Psoas muscle (tissue), 8 donors: ENCODE data around the gene TRIM29. TPM values are rescaled to one million over a fixed set of nuclear protein-coding genes. Genes with fewer than 3 reads are reported as not detected.
A peak's percentile ranks its signal among the peaks of the same experiment; 100 is the strongest.

ENCODE experiments used
- ATAC-seq, 4 donors: fragments of 200-7000 bp; cut with Tn5 transposase; one replicate each; pipeline ENCODE4 v1.9.1; 2020; ENCODE audit warnings: moderate library complexity in 3 of 4, mild to moderate bottlenecking in 2 of 4
- DNase-seq, 2 donors: peaks; one replicate each; pipeline ENCODE4 v3.0.0-alpha.2; 2020
- H3K27ac ChIP-seq: fragments of 200-600 bp; one replicate; pipeline ENCODE4 v1.8.0; 2022
- H3K27me3 ChIP-seq, 3 donors: fragments of 200-600 bp in 1 of 3; one replicate each; pipeline versions ENCODE4 v1.6.1 to v1.8.0; 2013 to 2022; ENCODE audit warnings: low read length in 2 of 3, mild to moderate bottlenecking in 2 of 3, moderate library complexity in 1 of 3; ENCODE audit not compliant: insufficient read depth in 3 of 3
- H3K36me3 ChIP-seq, 2 donors: fragments of 200-600 bp in 1 of 2; one replicate each; pipeline versions ENCODE4 v1.6.1 to v1.8.0; 2013 to 2022; ENCODE audit warnings: low read depth in 1 of 2, mild to moderate bottlenecking in 1 of 2, moderate library complexity in 1 of 2; ENCODE audit not compliant: insufficient read depth in 1 of 2
- H3K4me1 ChIP-seq: fragments of 200-600 bp; one replicate; pipeline ENCODE4 v1.8.0; 2022
- H3K4me3 ChIP-seq: fragments of 200-600 bp; one replicate; pipeline ENCODE4 v1.8.0; 2022; ENCODE audit warnings: mild to moderate bottlenecking
- H3K9me3 ChIP-seq: fragments of 200-600 bp; one replicate; pipeline ENCODE4 v1.8.0; 2022
- CTCF ChIP-seq: fragments of 200-600 bp; IDR thresholded peaks from one replicate; pipeline ENCODE4 v1.8.0; 2022; ENCODE audit warnings: antibody characterized with exemption
- WGBS, 3 donors: extraction: QIAGEN DNeasy Blood & Tissue Kit; methylation state at CpG; one replicate each; pipeline versions ENCODE4 v1.1.6 to v1.1.7; 2013; 5-methylcytosine and 5-hydroxymethylcytosine counted together
- intact Hi-C, 2 donors: fragments of 100-400 bp; cut with DNase I; formaldehyde crosslinking; loops; one replicate each; pipeline versions ENCODE4 v1.11.0 to v1.14.2; 2022
- polyA plus RNA-seq, 3 donors: library from polyadenylated mRNA; stranded (reverse); fragments of 200-250 nt; gene quantifications; one replicate each; pipeline ENCODE4 v1.2.3, GENCODE V29; 2013
- total RNA-seq, 4 donors: library from RNA; stranded (reverse); fragmentation: NEBNext Ultra II Directional in 2 of 4; extraction: Animal tissue kit (Norgen Biotek cat#: 25700) in 2 of 4; gene quantifications; one replicate each; pipeline versions ENCODE4 v1.2.1 to v1.2.4, GENCODE V29; 2021 to 2023
- donor health status: healthy with polysubstance abuse.
- donor health status: DM: no; HTN: no; CAD: no; lungs with moderate emphysema.
- donor health status: Bipolar disorder and iron deficiency.
- donor health status: healthy.
- donor health status: DM: yes; HTN: yes; CAD: no.
- donor health status: DM: no; HTN: no; CAD: no.
- donor health status: DM: no; HTN: no; CAD: no.
- donor health status: DM: yes; HTN: yes; CAD: no.

Gene TRIM29
- total and polyA plus RNA-seq, 7 donors: 0.09 to 0.91 (median 0.37) TPM; not detected in 2

GRCh38 chr11:120172054-120172911 lies 34.4 kb upstream of the TRIM29 start:
- Histone ChIP-seq H3K36me3 (no peaks in the 10 kb centered on the region), H3K4me3 (no peak overlapping the region), H3K27ac (no peak overlapping the region), H3K27me3 (peaks cover 0 to 55% (median 9%) of the 10 kb centered on the region in 3 donors), H3K9me3 (no peaks in the 10 kb centered on the region), H3K4me1 (no peaks in the 10 kb centered on the region)
- TF ChIP-seq CTCF: peak; percentile 79
- DNase-seq (peak; percentile 66 to 82), ATAC-seq (peak; percentile 70 to 80 (median 78))
- intact Hi-C loops: loop anchor here (1.0 to 5.0 kb wide), 3 partner anchors 57 to 130 kb away; no protein-coding TSS in a partner anchor
- WGBS, 3 donors: 36 to 38% (median 38%) methylated on average over 24 of the region's 24 CpGs

- intact Hi-C loops: loop anchor here (1.0 to 5.0 kb wide), 2 partner anchors 130 to 132 kb away; no protein-coding TSS in a partner anchor
- H3K27me3 ChIP-seq: peaks cover 0 to 68% (median 17%) of the 10 kb centered on the region in 3 donors
Measured at GRCh38 chr11:120170741-120171261, 32.9 kb upstream of the TRIM29 start.

GRCh38 chr11:120169981-120170698 lies 32.2 kb upstream of the TRIM29 start:
- Histone ChIP-seq H3K4me3 (no peak overlapping the region), H3K4me1 (no peaks in the 10 kb centered on the region), H3K36me3 (no peaks in the 10 kb centered on the region), H3K27me3 (peaks cover 0 to 73% (median 17%) of the 10 kb centered on the region in 3 donors), H3K27ac (no peak overlapping the region), H3K9me3 (no peaks in the 10 kb centered on the region)
- ATAC-seq (no peak), DNase-seq (no peak)
- WGBS, 3 donors: 51 to 61% (median 57%) methylated on average over 24 to 27 of the region's 27 CpGs
- TF ChIP-seq CTCF: no peak
- intact Hi-C loops: loop anchor here in 1 of 2 donors (5.0 kb wide), 1 partner anchor 132 kb away; no protein-coding TSS in a partner anchor

More at GRCh38 chr11:120170741-120171261, 32.9 kb upstream of the TRIM29 start:
- no peaks in the 10 kb centered on the region for H3K4me1 ChIP-seq
- DNase-seq: no peak
- no peaks in the 10 kb centered on the region for H3K36me3 ChIP-seq
- no peak for TF ChIP-seq CTCF
- no peak for ATAC-seq
- H3K4me3 ChIP-seq: no peak overlapping the region
- 78 to 87% (median 80%) methylated on average over 12 of the region's 12 CpGs for WGBS, 3 donors
- no peaks in the 10 kb centered on the region for H3K9me3 ChIP-seq
- H3K27ac ChIP-seq: no peak overlapping the region

GRCh38 chr11:120168960-120169681 lies 31.2 kb upstream of the TRIM29 start:
- peak; percentile 77 for TF ChIP-seq CTCF
- no peaks in the 10 kb centered on the region for H3K9me3 ChIP-seq
- DNase-seq (peak; percentile 73 to 81), ATAC-seq (peak; percentile 80 to 91 (median 88))
- no peaks in the 10 kb centered on the region for H3K36me3 ChIP-seq
- H3K27ac ChIP-seq: no peak overlapping the region
- intact Hi-C loops: no loop called here
- WGBS, 3 donors: 1 to 2% (median 2%) methylated on average over 32 to 71 of the region's 71 CpGs
- H3K4me1 ChIP-seq: no peaks in the 10 kb centered on the region
- peak overlapping the region; percentile 62 for H3K4me3 ChIP-seq
- H3K27me3 ChIP-seq: peaks cover 0 to 73% (median 17%) of the 10 kb centered on the region in 3 donors
